Thyroid gland (tissue), 4 donors: ENCODE data around the gene INPP4A.

ENCODE experiments used
- CTCF ChIP-seq, 6 experiments: fragments of 200-600 bp in 3 of 6; fragments of 450-650 bp in 3 of 6; sonication (generic) in 3 of 6; IDR thresholded peaks; one replicate each; pipeline ENCODE4 v1.5.1; 2016 to 2019; ENCODE audit warnings: antibody characterized with exemption in 6 of 6, mild to moderate bottlenecking in 2 of 6, inconsistent platforms in 1 of 6, moderate library complexity in 1 of 6
- POLR2A ChIP-seq, 2 donors: fragments of 450-650 bp; IDR thresholded peaks; one replicate each; pipeline ENCODE4 v1.6.1; 2017; ENCODE audit warnings: antibody characterized with exemption in 2 of 2, mild to moderate bottlenecking in 2 of 2, moderate library complexity in 1 of 2

- no peak for TF ChIP-seq POLR2A (IDR thresholded peaks at IDR 0.05)
- TF ChIP-seq CTCF (IDR thresholded peaks at IDR 0.05), result no peak
Measured at GRCh38 chr2:98463081-98463481, 18.4 kb downstream of the INPP4A start.
